Kidney glomerular epithelial cell (primary cell): ENCODE results near the gene SYMPK.
"Not testable (repeated sequence)": the region's sequence is repeated elsewhere in the genome, so short reads cannot be mapped to it uniquely, and the experiment has no call there.

ENCODE experiments used
- DNase-seq: peaks from one replicate; lab custom pipeline; 2025; lab: John Stamatoyannopoulos, UW

The SYMPK gene

GRCh38 chr19:45804140-45804958 lies 58.6 kb downstream of the SYMPK start:
- DNase-seq: no peak

- DNase-seq: no peak
Observed at GRCh38 chr19:45801603-45802175, 61.3 kb downstream of the SYMPK start.

GRCh38 chr19:45800070-45800553 lies 62.8 kb downstream of the SYMPK start:
- DNase-seq: peak; percentile 67

GRCh38 chr19:45799541-45799940 lies 63.4 kb downstream of the SYMPK start:
- DNase-seq: not testable (repeated sequence)

GRCh38 chr19:45798995-45799517 lies 63.9 kb downstream of the SYMPK start:
- peak; percentile 86 for DNase-seq

- DNase-seq: no peak
Observed at GRCh38 chr19:45794627-45795026, 68.3 kb downstream of the SYMPK start.

GRCh38 chr19:45793876-45794275 lies 69.1 kb downstream of the SYMPK start:
- DNase-seq: no peak

- no peak for DNase-seq
Observed at GRCh38 chr19:45793178-45793564, 69.8 kb downstream of the SYMPK start.

- DNase-seq: peak; percentile 98
Observed at GRCh38 chr19:45792470-45793177, 70.3 kb downstream of the SYMPK start, which contains the start of gene DMWD. DMWD (minus strand) TSS chr19:45792845; CDS start chr19:45792756, 89 bp downstream.

- no peak for DNase-seq
Observed at GRCh38 chr19:45791744-45792469, 71.0 kb downstream of the SYMPK start.

GRCh38 chr19:45790942-45791341 lies 72.0 kb downstream of the SYMPK start:
- no peak for DNase-seq

GRCh38 chr19:45789035-45789786 lies 73.7 kb downstream of the SYMPK start:
- DNase-seq: no peak

GRCh38 chr19:45786533-45786894 lies 76.4 kb downstream of the SYMPK start:
- no peak for DNase-seq

GRCh38 chr19:45785781-45786532 lies 77.0 kb downstream of the SYMPK start:
- DNase-seq: no peak

GRCh38 chr19:45785097-45785496 lies 77.8 kb downstream of the SYMPK start:
- no peak for DNase-seq

GRCh38 chr19:45784096-45784495 lies 78.9 kb downstream of the SYMPK start:
- no peak for DNase-seq

GRCh38 chr19:45782820-45783785 lies 79.8 kb downstream of the SYMPK start:
- DNase-seq: no peak

- no peak for DNase-seq
Observed at GRCh38 chr19:45782162-45782691, 80.7 kb downstream of the SYMPK start, which contains the start of gene DMPK. DMPK (minus strand) TSS chr19:45782490; CDS start chr19:45782352, 138 bp downstream.
